ENCODE results near the gene GABRB3. TPM values are rescaled to one million over a fixed set of nuclear protein-coding genes. Genes with fewer than 3 reads are reported as not detected.

GABRB3 gene
- total and polyA plus RNA-seq, 10 donors: 0.09 to 7.0 (median 1.2) TPM

- H3K4me3 ChIP-seq: no peak overlapping the region
- TF ChIP-seq POLR2A (IDR thresholded peaks at IDR 0.05) (no peak), POLR2AphosphoS5 (IDR thresholded peaks at IDR 0.05) (no peak)
- TF ChIP-seq, protein P1, sequence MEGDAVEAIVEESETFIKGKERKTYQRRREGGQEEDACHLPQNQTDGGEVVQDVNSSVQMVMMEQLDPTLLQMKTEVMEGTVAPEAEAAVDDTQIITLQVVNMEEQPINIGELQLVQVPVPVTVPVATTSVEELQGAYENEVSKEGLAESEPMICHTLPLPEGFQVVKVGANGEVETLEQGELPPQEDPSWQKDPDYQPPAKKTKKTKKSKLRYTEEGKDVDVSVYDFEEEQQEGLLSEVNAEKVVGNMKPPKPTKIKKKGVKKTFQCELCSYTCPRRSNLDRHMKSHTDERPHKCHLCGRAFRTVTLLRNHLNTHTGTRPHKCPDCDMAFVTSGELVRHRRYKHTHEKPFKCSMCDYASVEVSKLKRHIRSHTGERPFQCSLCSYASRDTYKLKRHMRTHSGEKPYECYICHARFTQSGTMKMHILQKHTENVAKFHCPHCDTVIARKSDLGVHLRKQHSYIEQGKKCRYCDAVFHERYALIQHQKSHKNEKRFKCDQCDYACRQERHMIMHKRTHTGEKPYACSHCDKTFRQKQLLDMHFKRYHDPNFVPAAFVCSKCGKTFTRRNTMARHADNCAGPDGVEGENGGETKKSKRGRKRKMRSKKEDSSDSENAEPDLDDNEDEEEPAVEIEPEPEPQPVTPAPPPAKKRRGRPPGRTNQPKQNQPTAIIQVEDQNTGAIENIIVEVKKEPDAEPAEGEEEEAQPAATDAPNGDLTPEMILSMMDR (IDR thresholded peaks at IDR 0.05 in 8 of 11, conservative IDR thresholded peaks at IDR 0.05 in 3 of 11): no peak
- 70 to 80% (median 77%) methylated on average over 3 of the region's 3 CpGs for WGBS, 5 donors
- intact Hi-C loops (cut with DNase I; ENCODE audit: low total_unique reads): no loop called here
- no peak overlapping the region for H3K27ac ChIP-seq
- no peaks in the 10 kb centered on the region for H3K36me3 ChIP-seq
- no peaks in the 10 kb centered on the region for H3K27me3 ChIP-seq (replicated peaks in 1 of 7)
- peaks cover 0 to 33% (median 17%) of the 10 kb centered on the region in 8 donors for H3K9me3 ChIP-seq
- no peaks in the 10 kb centered on the region for H3K4me1 ChIP-seq
- no peak for DNase-seq
These were observed 158.1 kb downstream of the GABRB3 start for GRCh38 chr15:26614734-26615133.

DNA sequence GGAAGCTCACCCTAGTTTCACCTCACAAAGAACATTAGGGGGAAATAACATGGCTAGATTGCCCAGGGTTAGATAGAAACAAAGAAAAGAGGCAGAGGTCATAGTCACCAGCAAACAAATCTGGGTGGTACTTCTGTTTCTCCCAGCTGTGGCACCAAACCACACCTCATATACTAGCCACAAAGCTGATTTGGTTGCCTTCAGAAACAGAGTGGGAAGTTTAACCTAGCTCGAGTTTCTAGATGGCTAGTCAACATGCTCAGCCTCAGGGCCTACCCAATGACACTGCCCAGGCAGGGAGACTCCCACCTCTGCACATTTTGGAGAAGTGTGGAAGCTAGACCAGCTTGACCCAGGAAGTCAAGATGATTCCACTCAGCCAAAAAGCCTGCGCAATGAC lies 174.2 kb downstream of the GABRB3 start:
- H3K27me3 ChIP-seq (replicated peaks in 1 of 7): no peaks in the 10 kb centered on the region
- DNase-seq: no peak
- TF ChIP-seq POLR2A (IDR thresholded peaks at IDR 0.05) (no peak), POLR2AphosphoS5 (IDR thresholded peaks at IDR 0.05) (no peak)
- TF ChIP-seq, protein P1 (IDR thresholded peaks at IDR 0.05 in 8 of 11, conservative IDR thresholded peaks at IDR 0.05 in 3 of 11): no peak
- H3K4me3 ChIP-seq: no peak overlapping the region
- no peaks in the 10 kb centered on the region for H3K36me3 ChIP-seq
- intact Hi-C loops (cut with DNase I; ENCODE audit: low total_unique reads): no loop called here
- no peaks in the 10 kb centered on the region for H3K4me1 ChIP-seq
- WGBS, 5 donors: 31 to 90% (median 70%) methylated on average over 2 of the region's 2 CpGs
- no peak overlapping the region for H3K27ac ChIP-seq
- H3K9me3 ChIP-seq: peaks cover 0 to 89% (median 60%) of the 10 kb centered on the region in 8 donors

GRCh38 chr15:26595611-26596010 lies 177.3 kb downstream of the GABRB3 start:
- WGBS, 5 donors: 39 to 68% (median 49%) methylated on average over 2 of the region's 2 CpGs
- no peak for DNase-seq
- Histone ChIP-seq H3K4me3 (no peak overlapping the region), H3K27ac (no peak overlapping the region), H3K4me1 (no peaks in the 10 kb centered on the region), H3K9me3 (peaks cover 0 to 75% (median 42%) of the 10 kb centered on the region in 8 donors), H3K36me3 (no peaks in the 10 kb centered on the region), H3K27me3 (replicated peaks in 1 of 7) (no peaks in the 10 kb centered on the region)
- intact Hi-C loops (cut with DNase I; ENCODE audit: low total_unique reads): no loop called here
- no peak for TF ChIP-seq POLR2A (IDR thresholded peaks at IDR 0.05)
- TF ChIP-seq POLR2AphosphoS5 (IDR thresholded peaks at IDR 0.05): no peak
- TF ChIP-seq, protein P1 (IDR thresholded peaks at IDR 0.05 in 8 of 11, conservative IDR thresholded peaks at IDR 0.05 in 3 of 11): no peak

DNA sequence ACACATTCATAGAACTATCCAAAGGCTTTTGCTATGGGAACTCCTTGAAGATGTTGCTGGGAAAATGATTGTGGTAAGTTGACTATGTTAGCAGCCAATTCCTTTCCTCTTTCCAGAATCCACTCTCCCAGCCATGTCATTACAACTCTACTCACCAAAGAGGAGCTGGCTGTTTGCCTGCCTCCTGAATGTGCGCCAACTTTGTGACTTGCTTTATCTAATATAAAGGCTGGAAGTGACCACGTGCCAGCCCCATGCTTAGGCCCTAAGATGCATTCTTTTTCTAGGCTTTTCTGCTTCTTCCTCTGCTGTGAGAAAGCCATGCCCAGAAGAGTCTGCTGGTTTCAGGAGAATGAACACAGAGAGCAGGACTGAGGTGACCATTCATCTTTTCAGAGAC lies 182.2 kb downstream of the GABRB3 start:
- no peak for DNase-seq
- TF ChIP-seq, protein P1 (IDR thresholded peaks at IDR 0.05 in 8 of 11, conservative IDR thresholded peaks at IDR 0.05 in 3 of 11): no peak
- TF ChIP-seq POLR2AphosphoS5 (IDR thresholded peaks at IDR 0.05) (no peak), POLR2A (IDR thresholded peaks at IDR 0.05) (no peak)
- Histone ChIP-seq H3K36me3 (no peaks in the 10 kb centered on the region), H3K27me3 (replicated peaks in 1 of 7) (no peaks in the 10 kb centered on the region), H3K4me3 (no peak overlapping the region), H3K4me1 (no peaks in the 10 kb centered on the region), H3K27ac (no peak overlapping the region), H3K9me3 (peaks cover 0 to 45% (median 23%) of the 10 kb centered on the region in 8 donors)
- intact Hi-C loops (cut with DNase I; ENCODE audit: low total_unique reads): no loop called here
- WGBS, 5 donors: 50 to 87% (median 79%) methylated on average over 2 of the region's 2 CpGs

Data from spleen (tissue), 11 donors.